K562 (cell line): ENCODE results near the gene PLEKHG5. TPM values are rescaled to one million over a fixed set of nuclear protein-coding genes. Genes with fewer than 3 reads are reported as not detected.

Experiments used
- BRD4 ChIP-seq: fragments of 200-600 bp; sonication (generic); IDR thresholded peaks from 2 replicates; pipeline ENCODE4 v1.6.1; 2017; ENCODE audit warnings: inconsistent platforms
- ILK ChIP-seq: fragments of 450-650 bp; IDR thresholded peaks from 2 replicates; pipeline ENCODE4 v1.6.1; 2016; ENCODE audit warnings: missing genetic modification characterization, low read depth, mild to moderate bottlenecking, missing compliant biosample characterization, moderate library complexity, borderline replicate concordance
- IRF1 ChIP-seq: sonication (generic); formaldehyde crosslinking; IDR thresholded peaks from 2 replicates; pipeline ENCODE4 v1.8.0; 2022; ENCODE audit warnings: missing genetic modification reagents, mild to moderate bottlenecking, borderline replicate concordance
- KLF10 ChIP-seq: fragments of 250-450 bp; sonication (Bioruptor Pico); IDR thresholded peaks from 2 replicates; pipeline ENCODE4 v1.6.1; 2021; ENCODE audit warnings: matching md5 sums
- RBFOX2 ChIP-seq: fragments of 200-400 bp; formaldehyde crosslinking; IDR thresholded peaks from 2 replicates; pipeline ENCODE4 v1.6.1; 2017; ENCODE audit warnings: low read depth, mild to moderate bottlenecking, low read length, moderate library complexity
- RNF2 ChIP-seq: sonication (generic); IDR thresholded peaks from 2 replicates; pipeline ENCODE4 v1.6.1; 2016
- SPI1 ChIP-seq: IDR thresholded peaks from 2 replicates; pipeline ENCODE4 v1.6.1; 2011; ENCODE audit warnings: low read depth, low read length, control low read depth, borderline replicate concordance
- TAF7 ChIP-seq: fragments of 450-650 bp; IDR thresholded peaks from 2 replicates; pipeline ENCODE4 v1.6.1; 2016; ENCODE audit warnings: missing genetic modification characterization, missing compliant biosample characterization
- TAF9B ChIP-seq: fragments of 450-650 bp; IDR thresholded peaks from 2 replicates; pipeline ENCODE4 v1.6.1; 2018; ENCODE audit warnings: mild to moderate bottlenecking; ENCODE audit not compliant: partially characterized antibody
- USF1 ChIP-seq: sonication (generic); formaldehyde crosslinking; IDR thresholded peaks from 2 replicates; pipeline ENCODE4 v1.9.0; 2022; ENCODE audit warnings: mild to moderate bottlenecking, missing genetic modification reagents
- ZBTB1 ChIP-seq: sonication (generic); formaldehyde crosslinking; IDR thresholded peaks from 2 replicates; pipeline ENCODE4 v1.8.1; 2023; ENCODE audit warnings: missing genetic modification reagents, low read depth, mild to moderate bottlenecking, borderline replicate concordance
- ZFP36 ChIP-seq: fragments of 150-350 bp; IDR thresholded peaks from 2 replicates; pipeline ENCODE4 v1.6.1; 2018; ENCODE audit warnings: low read length, low read depth; ENCODE audit not compliant: partially characterized antibody
- ZNF282 ChIP-seq: sonication (generic); formaldehyde crosslinking; IDR thresholded peaks from 2 replicates; pipeline ENCODE4 v1.8.1; 2023; ENCODE audit warnings: missing genetic modification reagents
- ZNF41 ChIP-seq: fragments of 250-450 bp; sonication (Bioruptor Pico); conservative IDR thresholded peaks from 2 replicates; pipeline ENCODE4 v1.4.0; 2020; ENCODE audit warnings: mild to moderate bottlenecking
- polyA plus RNA-seq, 8 experiments: library from polyadenylated mRNA; depleted of rRNA in 4 of 8; stranded (reverse) in 5 of 8; unstranded in 3 of 8; fragments of >200 nt; fragmentation: Nextera tagmentation in 2 of 8; fragmentation: Illumina TruSeq in 1 of 8; extraction: Ambion mirVana in 2 of 8; extraction: Trizol in 1 of 8; gene quantifications; 2 replicates each; pipeline versions ENCODE4 v1.2.1 to v1.2.3, GENCODE V29; 2011 to 2014; ENCODE audit warnings: inconsistent platforms in 1 of 8, missing spikeins in 1 of 8
- total RNA-seq, 7 experiments: library from RNA; depleted of rRNA in 6 of 7; stranded (reverse); fragments of >200 nt in 6 of 7; fragmentation: Illumina TruSeq in 2 of 7; extraction: Trizol in 2 of 7; gene quantifications; 2 replicates each; pipeline versions ENCODE4 v1.2.1 to v1.2.3, GENCODE V29; 2011 to 2021; ENCODE audit warnings: low replicate concordance in 1 of 7
- TF ChIP-seq, protein P1 (sequence below), 3 experiments: IDR thresholded peaks in 2 of 3; conservative IDR thresholded peaks in 1 of 3; 2 replicates each; pipeline ENCODE4 v1.5.1; 2011 to 2012; ENCODE audit warnings: low read length in 3 of 3, mild to moderate bottlenecking in 3 of 3, control low read depth in 2 of 3, improper control_type of control experiment in 1 of 3, inconsistent platforms in 1 of 3, low read depth in 1 of 3, mixed read lengths in 1 of 3, moderate library complexity in 1 of 3; ENCODE audit not compliant: insufficient read depth in 2 of 3
- TF ChIP-seq, protein P2 (sequence below): sonication (generic); formaldehyde crosslinking; IDR thresholded peaks from 2 replicates; pipeline ENCODE4 v1.8.0; 2023; ENCODE audit warnings: missing genetic modification reagents, mild to moderate bottlenecking, borderline replicate concordance
- TF ChIP-seq, protein P3 (sequence below): fragments of 450-650 bp; IDR thresholded peaks from 2 replicates; pipeline ENCODE4 v1.7.0; 2016; ENCODE audit warnings: borderline replicate concordance

PLEKHG5 gene
- total and polyA plus RNA-seq, 9 of the 15 experiments (the other 6 are each of a cell fraction or from before 2014, with no cell fraction given), result 0.04 to 0.29 (median 0.09) TPM; not detected in 3

DNA sequence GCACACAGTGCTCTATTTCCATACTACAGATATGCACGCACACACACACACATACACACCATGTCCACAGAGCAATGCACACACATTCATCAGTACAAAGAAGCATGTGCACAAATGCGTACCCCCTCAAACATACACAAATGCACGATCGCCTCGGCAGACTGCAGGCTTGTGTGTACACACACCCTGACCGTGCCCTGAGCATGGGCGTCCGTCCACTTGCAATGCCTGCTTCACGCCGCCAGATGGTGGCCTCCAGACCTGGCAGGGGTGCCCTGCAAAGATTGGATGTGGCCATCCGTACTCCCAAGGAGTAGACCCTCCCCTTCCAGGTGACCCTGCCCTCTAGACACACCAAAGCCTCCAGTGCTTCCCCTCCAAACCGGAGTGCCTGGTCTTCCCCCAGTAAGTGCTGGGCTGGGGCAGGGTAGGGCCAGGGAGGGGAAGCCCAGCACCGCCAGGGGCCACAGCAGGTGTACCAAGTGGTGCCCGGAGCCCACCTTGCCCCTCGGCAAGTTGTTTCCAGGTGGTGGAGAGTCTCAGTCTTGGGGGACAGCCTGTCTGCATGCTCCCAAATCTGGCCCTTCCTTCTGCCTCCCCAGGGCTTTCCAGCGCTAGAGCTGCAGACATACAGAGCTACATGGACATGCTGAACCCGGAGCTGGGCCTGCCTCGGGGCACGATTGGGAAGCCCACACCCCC lies 46.3 kb downstream of the PLEKHG5 start (continued):
- TF ChIP-seq, protein P1, sequence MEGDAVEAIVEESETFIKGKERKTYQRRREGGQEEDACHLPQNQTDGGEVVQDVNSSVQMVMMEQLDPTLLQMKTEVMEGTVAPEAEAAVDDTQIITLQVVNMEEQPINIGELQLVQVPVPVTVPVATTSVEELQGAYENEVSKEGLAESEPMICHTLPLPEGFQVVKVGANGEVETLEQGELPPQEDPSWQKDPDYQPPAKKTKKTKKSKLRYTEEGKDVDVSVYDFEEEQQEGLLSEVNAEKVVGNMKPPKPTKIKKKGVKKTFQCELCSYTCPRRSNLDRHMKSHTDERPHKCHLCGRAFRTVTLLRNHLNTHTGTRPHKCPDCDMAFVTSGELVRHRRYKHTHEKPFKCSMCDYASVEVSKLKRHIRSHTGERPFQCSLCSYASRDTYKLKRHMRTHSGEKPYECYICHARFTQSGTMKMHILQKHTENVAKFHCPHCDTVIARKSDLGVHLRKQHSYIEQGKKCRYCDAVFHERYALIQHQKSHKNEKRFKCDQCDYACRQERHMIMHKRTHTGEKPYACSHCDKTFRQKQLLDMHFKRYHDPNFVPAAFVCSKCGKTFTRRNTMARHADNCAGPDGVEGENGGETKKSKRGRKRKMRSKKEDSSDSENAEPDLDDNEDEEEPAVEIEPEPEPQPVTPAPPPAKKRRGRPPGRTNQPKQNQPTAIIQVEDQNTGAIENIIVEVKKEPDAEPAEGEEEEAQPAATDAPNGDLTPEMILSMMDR (IDR thresholded peaks at IDR 0.05 in 2 of 3, conservative IDR thresholded peaks at IDR 0.05 in 1 of 3; ENCODE audit: insufficient read depth in 2 of 3, low read depth in 1 of 3, low read length in 3 of 3), result peak; percentile 56 to 73 (median 70)
- TF ChIP-seq, protein P2, sequence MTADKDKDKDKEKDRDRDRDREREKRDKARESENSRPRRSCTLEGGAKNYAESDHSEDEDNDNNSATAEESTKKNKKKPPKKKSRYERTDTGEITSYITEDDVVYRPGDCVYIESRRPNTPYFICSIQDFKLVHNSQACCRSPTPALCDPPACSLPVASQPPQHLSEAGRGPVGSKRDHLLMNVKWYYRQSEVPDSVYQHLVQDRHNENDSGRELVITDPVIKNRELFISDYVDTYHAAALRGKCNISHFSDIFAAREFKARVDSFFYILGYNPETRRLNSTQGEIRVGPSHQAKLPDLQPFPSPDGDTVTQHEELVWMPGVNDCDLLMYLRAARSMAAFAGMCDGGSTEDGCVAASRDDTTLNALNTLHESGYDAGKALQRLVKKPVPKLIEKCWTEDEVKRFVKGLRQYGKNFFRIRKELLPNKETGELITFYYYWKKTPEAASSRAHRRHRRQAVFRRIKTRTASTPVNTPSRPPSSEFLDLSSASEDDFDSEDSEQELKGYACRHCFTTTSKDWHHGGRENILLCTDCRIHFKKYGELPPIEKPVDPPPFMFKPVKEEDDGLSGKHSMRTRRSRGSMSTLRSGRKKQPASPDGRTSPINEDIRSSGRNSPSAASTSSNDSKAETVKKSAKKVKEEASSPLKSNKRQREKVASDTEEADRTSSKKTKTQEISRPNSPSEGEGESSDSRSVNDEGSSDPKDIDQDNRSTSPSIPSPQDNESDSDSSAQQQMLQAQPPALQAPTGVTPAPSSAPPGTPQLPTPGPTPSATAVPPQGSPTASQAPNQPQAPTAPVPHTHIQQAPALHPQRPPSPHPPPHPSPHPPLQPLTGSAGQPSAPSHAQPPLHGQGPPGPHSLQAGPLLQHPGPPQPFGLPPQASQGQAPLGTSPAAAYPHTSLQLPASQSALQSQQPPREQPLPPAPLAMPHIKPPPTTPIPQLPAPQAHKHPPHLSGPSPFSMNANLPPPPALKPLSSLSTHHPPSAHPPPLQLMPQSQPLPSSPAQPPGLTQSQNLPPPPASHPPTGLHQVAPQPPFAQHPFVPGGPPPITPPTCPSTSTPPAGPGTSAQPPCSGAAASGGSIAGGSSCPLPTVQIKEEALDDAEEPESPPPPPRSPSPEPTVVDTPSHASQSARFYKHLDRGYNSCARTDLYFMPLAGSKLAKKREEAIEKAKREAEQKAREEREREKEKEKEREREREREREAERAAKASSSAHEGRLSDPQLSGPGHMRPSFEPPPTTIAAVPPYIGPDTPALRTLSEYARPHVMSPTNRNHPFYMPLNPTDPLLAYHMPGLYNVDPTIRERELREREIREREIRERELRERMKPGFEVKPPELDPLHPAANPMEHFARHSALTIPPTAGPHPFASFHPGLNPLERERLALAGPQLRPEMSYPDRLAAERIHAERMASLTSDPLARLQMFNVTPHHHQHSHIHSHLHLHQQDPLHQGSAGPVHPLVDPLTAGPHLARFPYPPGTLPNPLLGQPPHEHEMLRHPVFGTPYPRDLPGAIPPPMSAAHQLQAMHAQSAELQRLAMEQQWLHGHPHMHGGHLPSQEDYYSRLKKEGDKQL, result no peak
- TF ChIP-seq ZNF41 (CRISPR knock-in tag) (no peak), USF1 (CRISPR knock-in tag) (peak; percentile 24; the same call in 1 of the 2 replicates), KLF10 (CRISPR knock-in tag) (no peak), TAF7 (tag) (no peak), ILK (no peak), ZBTB1 (CRISPR knock-in tag) (no peak), ZNF282 (CRISPR knock-in tag) (no peak), ZFP36 (no peak), RNF2 (no peak), BRD4 (no peak), IRF1 (no peak), TAF9B (no peak), SPI1 (no peak), RBFOX2 (no peak)
- TF ChIP-seq, protein P3, sequence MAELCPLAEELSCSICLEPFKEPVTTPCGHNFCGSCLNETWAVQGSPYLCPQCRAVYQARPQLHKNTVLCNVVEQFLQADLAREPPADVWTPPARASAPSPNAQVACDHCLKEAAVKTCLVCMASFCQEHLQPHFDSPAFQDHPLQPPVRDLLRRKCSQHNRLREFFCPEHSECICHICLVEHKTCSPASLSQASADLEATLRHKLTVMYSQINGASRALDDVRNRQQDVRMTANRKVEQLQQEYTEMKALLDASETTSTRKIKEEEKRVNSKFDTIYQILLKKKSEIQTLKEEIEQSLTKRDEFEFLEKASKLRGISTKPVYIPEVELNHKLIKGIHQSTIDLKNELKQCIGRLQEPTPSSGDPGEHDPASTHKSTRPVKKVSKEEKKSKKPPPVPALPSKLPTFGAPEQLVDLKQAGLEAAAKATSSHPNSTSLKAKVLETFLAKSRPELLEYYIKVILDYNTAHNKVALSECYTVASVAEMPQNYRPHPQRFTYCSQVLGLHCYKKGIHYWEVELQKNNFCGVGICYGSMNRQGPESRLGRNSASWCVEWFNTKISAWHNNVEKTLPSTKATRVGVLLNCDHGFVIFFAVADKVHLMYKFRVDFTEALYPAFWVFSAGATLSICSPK, result no peak
